AG09319 (cell line): ENCODE results near the gene CCDC146.

ENCODE experiments used
- DNase-seq: peaks from one replicate; pipeline ENCODE4 v3.0.0-alpha.2; 2010; ENCODE audit warnings: low read depth; ENCODE audit errors: extremely low read depth
- TF ChIP-seq, protein P1 (sequence below): IDR thresholded peaks from 2 replicates; pipeline ENCODE4 v1.5.1; 2011; ENCODE audit warnings: low read depth, mild to moderate bottlenecking, inconsistent platforms, low read length, moderate library complexity

Gene CCDC146

DNA sequence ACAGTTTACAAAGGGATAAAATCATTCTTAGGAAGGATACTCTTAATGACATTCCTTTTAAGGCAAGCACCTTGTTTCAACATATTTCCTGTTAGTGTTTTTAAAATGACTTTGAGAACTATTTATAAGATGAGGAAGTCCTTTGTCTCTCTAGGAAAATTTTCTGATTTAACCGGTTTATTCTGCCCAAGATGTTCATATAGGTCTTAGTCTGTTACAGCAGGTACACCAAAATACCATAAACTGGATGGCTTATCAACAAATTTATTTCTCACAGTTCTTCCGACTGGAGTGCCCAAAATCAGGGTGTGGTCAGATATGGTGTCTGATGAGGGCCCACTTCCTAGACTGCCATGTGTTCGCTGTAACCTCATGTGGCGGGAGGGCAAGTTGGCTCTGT is 215.8 kb downstream of the CCDC146 start:
- no peak for DNase-seq
- TF ChIP-seq, protein P1, sequence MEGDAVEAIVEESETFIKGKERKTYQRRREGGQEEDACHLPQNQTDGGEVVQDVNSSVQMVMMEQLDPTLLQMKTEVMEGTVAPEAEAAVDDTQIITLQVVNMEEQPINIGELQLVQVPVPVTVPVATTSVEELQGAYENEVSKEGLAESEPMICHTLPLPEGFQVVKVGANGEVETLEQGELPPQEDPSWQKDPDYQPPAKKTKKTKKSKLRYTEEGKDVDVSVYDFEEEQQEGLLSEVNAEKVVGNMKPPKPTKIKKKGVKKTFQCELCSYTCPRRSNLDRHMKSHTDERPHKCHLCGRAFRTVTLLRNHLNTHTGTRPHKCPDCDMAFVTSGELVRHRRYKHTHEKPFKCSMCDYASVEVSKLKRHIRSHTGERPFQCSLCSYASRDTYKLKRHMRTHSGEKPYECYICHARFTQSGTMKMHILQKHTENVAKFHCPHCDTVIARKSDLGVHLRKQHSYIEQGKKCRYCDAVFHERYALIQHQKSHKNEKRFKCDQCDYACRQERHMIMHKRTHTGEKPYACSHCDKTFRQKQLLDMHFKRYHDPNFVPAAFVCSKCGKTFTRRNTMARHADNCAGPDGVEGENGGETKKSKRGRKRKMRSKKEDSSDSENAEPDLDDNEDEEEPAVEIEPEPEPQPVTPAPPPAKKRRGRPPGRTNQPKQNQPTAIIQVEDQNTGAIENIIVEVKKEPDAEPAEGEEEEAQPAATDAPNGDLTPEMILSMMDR = no peak

DNA sequence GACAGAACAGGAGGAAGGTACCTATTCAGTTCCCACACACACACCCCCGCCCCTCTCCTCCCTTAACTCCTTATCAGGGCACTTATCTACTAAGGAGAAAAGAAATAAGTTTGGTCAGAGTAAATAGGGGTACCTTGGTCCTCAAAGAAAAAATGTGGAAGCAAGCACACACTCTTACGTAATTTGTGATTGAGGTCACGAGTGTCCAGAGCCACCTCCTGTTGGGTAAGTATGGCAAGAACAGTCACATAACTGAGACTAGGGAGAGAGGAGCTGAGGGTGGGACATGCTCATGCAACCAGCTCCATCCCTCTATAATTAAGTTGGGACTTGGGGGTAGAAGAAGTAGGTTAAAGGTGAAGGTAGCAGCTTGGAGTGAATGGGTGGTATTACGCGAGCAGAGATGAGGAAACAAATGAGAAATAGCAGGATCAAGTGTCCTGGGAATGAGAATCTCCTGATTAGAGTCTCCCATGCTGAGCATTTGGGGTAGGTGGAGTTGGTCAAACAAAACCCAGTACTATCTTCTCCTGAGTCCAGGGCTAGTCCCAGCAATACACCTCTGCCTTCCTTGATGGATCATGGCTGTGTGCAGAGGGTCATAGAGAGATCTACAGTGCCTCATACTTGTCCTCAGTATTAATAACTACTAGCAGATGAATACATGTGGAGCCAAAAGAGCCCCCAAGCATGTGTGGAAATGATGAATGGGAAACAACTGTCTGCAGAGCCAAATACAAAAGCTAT is 216.6 kb downstream of the CCDC146 start:
- TF ChIP-seq, protein P1 = no peak
- no peak for DNase-seq

DNA sequence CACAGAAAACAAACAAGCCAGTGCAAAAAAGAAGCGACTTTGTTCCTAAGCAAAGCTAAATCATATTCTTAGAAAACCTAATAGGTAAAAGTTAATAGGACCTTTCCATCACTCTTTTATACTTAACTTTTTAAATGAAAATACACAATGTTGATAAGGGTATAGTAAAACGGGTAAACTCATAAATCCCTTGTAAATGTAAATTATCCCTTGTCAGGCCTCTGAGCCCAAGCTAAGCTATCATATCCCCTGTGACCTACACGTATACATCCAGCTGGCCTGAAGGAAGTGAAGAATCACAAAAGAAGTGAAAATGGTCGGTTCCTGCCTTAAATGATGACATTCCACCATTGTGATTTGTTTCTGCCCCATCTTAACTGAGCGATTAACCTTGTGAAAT is 217.3 kb downstream of the CCDC146 start:
- no peak for DNase-seq
- TF ChIP-seq, protein P1 = no peak
